HepG2 (cell line): Measurements from ENCODE around the gene EIF4EBP3. TPM values are rescaled to one million over a fixed set of nuclear protein-coding genes. Genes with fewer than 3 reads are reported as not detected.

Experiments
- ATAC-seq: fragments of 200-7000 bp; cut with Tn5 transposase; 3 replicates; pipeline ENCODE4 v1.9.1; 2020; ENCODE audit warnings: mild to moderate bottlenecking, moderate library complexity
- BruUV-seq: library from RNA; stranded (reverse); fragments of 400-500 nt; replicated peaks from 2 replicates; lab custom pipeline; 2021; lab: Mats Ljungman, UMichigan
- CTCF ChIA-PET: fragments of 300-600 bp; formaldehyde crosslinking; extraction: SDS; loops from one replicate; lab custom pipeline; 2021; ENCODE audit warnings: low total read pairs, inconsistent platforms, low intra/inter-chr PET ratio; lab: Yijun Ruan, JAX
- POLR2A ChIA-PET: fragments of 350-600 bp; sonication (Branson Sonifier 250); formaldehyde crosslinking; loops from one replicate; lab custom pipeline; 2020; ENCODE audit warnings: antibody characterized with exemption, inconsistent platforms; lab: Yijun Ruan, JAX
- DNase-seq: peaks from one replicate; pipeline ENCODE4 v3.0.0-alpha.2; 2015; ENCODE audit warnings: low spot score
- FAIRE-seq: peaks from 3 replicates; lab custom pipeline; 2011; peaks lifted over from hg19 to GRCh38; lab: Jason Lieb, UNC
- H2AFZ ChIP-seq: one replicate; pipeline ENCODE4 v1.6.1; 2011; ENCODE audit warnings: low read length, inconsistent platforms
- H3K27ac ChIP-seq: fragments of 300-600 bp; 3 replicates; pipeline ENCODE4 v1.8.0; 2011; ENCODE audit warnings: mixed run types, mild to moderate bottlenecking, mixed read lengths, low read length, inconsistent platforms; ENCODE audit not compliant: insufficient read depth; ENCODE audit errors: extremely low read length
- H3K27me3 ChIP-seq, 2 experiments: fragments of 200-600 bp in 1 of 2; 2 replicates in 1 of 2; 3 replicates in 1 of 2; pipeline versions ENCODE4 v1.6.0 to v1.8.0; 2011; ENCODE audit warnings: low read length in 2 of 2, mild to moderate bottlenecking in 2 of 2, moderate library complexity in 2 of 2, inconsistent platforms in 1 of 2; ENCODE audit not compliant: insufficient read depth in 2 of 2, control insufficient read depth in 1 of 2
- H3K36me3 ChIP-seq, 2 experiments: fragments of 200-600 bp in 1 of 2; replicated peaks in 1 of 2; 2 replicates in 1 of 2; 3 replicates in 1 of 2; pipeline versions ENCODE4 v1.5.1 to v1.8.0; 2011; ENCODE audit warnings: low read length in 2 of 2, inconsistent platforms in 1 of 2; ENCODE audit not compliant: insufficient read depth in 2 of 2, control insufficient read depth in 1 of 2
- H3K4me1 ChIP-seq: 2 replicates; pipeline ENCODE4 v1.5.1; 2012; ENCODE audit warnings: low read length, inconsistent platforms; ENCODE audit not compliant: insufficient read depth
- H3K4me2 ChIP-seq: 2 replicates; pipeline ENCODE4 v1.6.0; 2011; ENCODE audit warnings: low read depth, low read length, inconsistent platforms
- H3K4me3 ChIP-seq, 3 experiments: fragments of 200-600 bp in 1 of 3; sonication (generic), shearing (Covaris generic) in 1 of 3; replicated peaks in 1 of 3; 2 replicates each; pipeline ENCODE4 v1.5.1; 2011 to 2016; ENCODE audit warnings: low read length in 3 of 3, inconsistent platforms in 2 of 3, low read depth in 2 of 3, mild to moderate bottlenecking in 2 of 3, control low read depth in 1 of 3, mixed read lengths in 1 of 3; ENCODE audit not compliant: insufficient read depth in 1 of 3
- H3K79me2 ChIP-seq: one replicate; pipeline ENCODE4 v1.6.1; 2011; ENCODE audit warnings: low read length, inconsistent platforms; ENCODE audit not compliant: insufficient read depth
- H3K9ac ChIP-seq: 2 replicates; pipeline ENCODE4 v1.6.0; 2011; ENCODE audit warnings: mild to moderate bottlenecking, low read depth, low read length, inconsistent platforms; ENCODE audit not compliant: insufficient read depth
- H3K9me3 ChIP-seq: 2 replicates; pipeline ENCODE4 v1.5.1; 2012; ENCODE audit warnings: mild to moderate bottlenecking, low read length
- H4K20me1 ChIP-seq: 2 replicates; pipeline ENCODE4 v1.6.0; 2011; ENCODE audit warnings: inconsistent platforms, mild to moderate bottlenecking, low read length, moderate library complexity; ENCODE audit not compliant: insufficient read depth
- AFF4 ChIP-seq: sonication (generic); formaldehyde crosslinking; IDR thresholded peaks from 2 replicates; pipeline ENCODE4 v1.4.0; 2020; ENCODE audit warnings: missing genetic modification reagents
- AGO2 ChIP-seq: fragments of 200-400 bp; formaldehyde crosslinking; optimal IDR thresholded peaks from 2 replicates; pipeline ENCODE3; 2017; ENCODE audit warnings: mild to moderate bottlenecking, low read depth, low read length, moderate library complexity
- CBX1 ChIP-seq: IDR thresholded peaks from one replicate; pipeline ENCODE4 v1.6.1; 2016; ENCODE audit warnings: antibody characterized with exemption, low read depth
- CEBPG ChIP-seq: IDR thresholded peaks from 2 replicates; pipeline ENCODE4 v1.6.1; 2016
- IRF1 ChIP-seq: sonication (generic); formaldehyde crosslinking; IDR thresholded peaks from 2 replicates; pipeline ENCODE4 v1.4.0; 2020; ENCODE audit warnings: low read depth, mild to moderate bottlenecking, missing genetic modification reagents
- NAIF1 ChIP-seq: sonication (generic); formaldehyde crosslinking; IDR thresholded peaks from 2 replicates; pipeline ENCODE4 v1.5.0; 2020; ENCODE audit warnings: mild to moderate bottlenecking, missing genetic modification reagents, borderline replicate concordance
- NFKBIZ ChIP-seq: IDR thresholded peaks from 2 replicates; pipeline ENCODE4 v1.6.1; 2018; ENCODE audit warnings: missing genetic modification reagents, missing compliant biosample characterization
- NONO ChIP-seq, 2 experiments: fragments of 450-650 bp in 1 of 2; sonication (generic) in 1 of 2; formaldehyde crosslinking in 1 of 2; IDR thresholded peaks in 1 of 2; conservative IDR thresholded peaks in 1 of 2; 2 replicates each; pipeline versions ENCODE4 v1.6.1 to v1.8.0; 2017 to 2022; ENCODE audit warnings: mild to moderate bottlenecking in 1 of 2, missing genetic modification reagents in 1 of 2, moderate library complexity in 1 of 2
- POLR2AphosphoS5 ChIP-seq: IDR thresholded peaks from 2 replicates; pipeline ENCODE4 v1.6.1; 2012; ENCODE audit warnings: low read depth, low read length
- RAD51 ChIP-seq: fragments of 450-650 bp; IDR thresholded peaks from 2 replicates; pipeline ENCODE4 v1.6.1; 2016; ENCODE audit warnings: borderline replicate concordance
- RXRB ChIP-seq: IDR thresholded peaks from 2 replicates; pipeline ENCODE4 v1.6.1; 2016; ENCODE audit warnings: borderline replicate concordance, missing genetic modification reagents, missing compliant biosample characterization
- TBX2 ChIP-seq: sonication (generic); formaldehyde crosslinking; IDR thresholded peaks from 2 replicates; pipeline ENCODE4 v1.5.0; 2020; ENCODE audit warnings: missing genetic modification reagents, mild to moderate bottlenecking, borderline replicate concordance
- YEATS4 ChIP-seq: sonication (generic); formaldehyde crosslinking; IDR thresholded peaks from 2 replicates; pipeline ENCODE4 v1.4.0; 2020; ENCODE audit warnings: missing genetic modification reagents, borderline replicate concordance
- ZFP36L1 ChIP-seq: sonication (generic); formaldehyde crosslinking; IDR thresholded peaks from 2 replicates; pipeline ENCODE4 v1.8.0; 2022; ENCODE audit warnings: mild to moderate bottlenecking, missing genetic modification reagents, moderate library complexity
- ZMAT3 ChIP-seq: sonication (generic); formaldehyde crosslinking; conservative IDR thresholded peaks from 2 replicates; pipeline ENCODE4 v1.7.0; 2021; ENCODE audit warnings: missing genetic modification reagents
- ZNF230 ChIP-seq: sonication (generic); formaldehyde crosslinking; IDR thresholded peaks from 2 replicates; pipeline ENCODE4 v1.4.0; 2020; ENCODE audit warnings: mild to moderate bottlenecking, missing genetic modification reagents
- ZNF33A ChIP-seq: sonication (generic); formaldehyde crosslinking; IDR thresholded peaks from 2 replicates; pipeline ENCODE4 v1.5.1; 2020; ENCODE audit warnings: missing genetic modification reagents, mild to moderate bottlenecking, moderate library complexity, borderline replicate concordance
- ZNF607 ChIP-seq: sonication (generic); formaldehyde crosslinking; IDR thresholded peaks from 2 replicates; pipeline ENCODE4 v1.5.1; 2020; ENCODE audit warnings: missing genetic modification reagents, mild to moderate bottlenecking, borderline replicate concordance
- ZNF747 ChIP-seq: sonication (generic); formaldehyde crosslinking; IDR thresholded peaks from 2 replicates; pipeline ENCODE4 v1.8.1; 2023; ENCODE audit warnings: missing genetic modification reagents, mild to moderate bottlenecking, borderline replicate concordance
- WGBS: methylation state at CpG from one replicate; pipeline ENCODE4 v1.1.6; 2017; ENCODE audit warnings: low lambda C conversion rate; 5-methylcytosine and 5-hydroxymethylcytosine counted together
- in situ Hi-C: cut with HindIII; loops from 2 replicates; pipeline ENCODE4 v1.10.0; 2017; ENCODE audit warnings: low pct_unique_long_range_greater_than_20kb; ENCODE audit not compliant: extremely low pct_ligation_motif_present
- intact Hi-C: fragments of 100-400 bp; cut with micrococcal nuclease; formaldehyde crosslinking; loops from one replicate; pipeline ENCODE4 v1.10.0; 2022; ENCODE audit not compliant: unreplicated experiment
- polyA plus RNA-seq, 8 experiments: library from polyadenylated mRNA; depleted of rRNA in 3 of 8; stranded (reverse) in 7 of 8; unstranded in 1 of 8; fragments of >200 nt; fragmentation: Illumina TruSeq in 4 of 8; extraction: Trizol in 4 of 8; gene quantifications; 2 replicates each; pipeline versions ENCODE4 v1.2.1 to v1.2.3, GENCODE V29; 2011 to 2016; ENCODE audit warnings: low read depth in 4 of 8, missing spikeins in 1 of 8, mixed read lengths in 1 of 8; ENCODE audit not compliant: insufficient read depth in 1 of 8
- total RNA-seq, 5 experiments: library from RNA; depleted of rRNA; stranded (reverse); fragments of >200 nt; fragmentation: Illumina TruSeq; extraction: Trizol; gene quantifications; 2 replicates each; pipeline ENCODE4 v1.2.3, GENCODE V29; 2016; ENCODE audit warnings: low read depth in 1 of 5

Gene EIF4EBP3
- total and polyA plus RNA-seq, 2 of the 13 experiments (the other 11 are each of a cell fraction or from before 2014, with no cell fraction given), result 0.61 to 1.7 TPM

GRCh38 chr5:140557136-140557805 is 9.8 kb downstream of the EIF4EBP3 start, which contains the start of gene SRA1 (continued):
- TF ChIP-seq ZNF607 (CRISPR knock-in tag) (peak; percentile 91), ZFP36L1 (CRISPR knock-in tag) (no peak), TBX2 (peak; percentile 66; the same call in 1 of the 2 replicates), YEATS4 (peak; percentile 91; the same call in 1 of the 2 replicates), NAIF1 (CRISPR knock-in tag) (peak; percentile 66; the same call in 1 of the 2 replicates), ZNF33A (CRISPR knock-in tag) (no peak)

- ChIA-PET CTCF (no interaction called here), POLR2A (interaction anchor here (1.0 to 3.3 kb wide), 14 partner anchors 9 to 168 kb away, joined by 3 to 70 read pairs (median 7); partner anchors contain the start of genes EIF4EBP3, HARS1, HARS2 and IK)
- DNase-seq, result no peak
- H4K20me1 ChIP-seq, result no peaks in the 10 kb centered on the region; the same call in 1 of the 2 replicates
- H3K4me1 ChIP-seq, result peaks cover 37% of the 10 kb centered on the region
- 68% methylated on average over 3 of the region's 3 CpGs for WGBS
- peaks cover 0 to 2% of the 10 kb centered on the region in 2 experiments; a peak in 2 of 5 replicates for H3K36me3 ChIP-seq
- peak overlapping the region; percentile 97 for H3K4me2 ChIP-seq
- no peak for FAIRE-seq
- in situ Hi-C loops, result no loop called here
- ATAC-seq, result no peak
- H3K9ac ChIP-seq, result peak overlapping the region; percentile 85
- H2AFZ ChIP-seq, result no peak overlapping the region
- peak overlapping the region; percentile 80 to 96 (median 84) for H3K4me3 ChIP-seq
- no TSS peak for BruUV-seq
- peak overlapping the region; percentile 55 for H3K27ac ChIP-seq
- H3K27me3 ChIP-seq, result no peaks in the 10 kb centered on the region
- H3K9me3 ChIP-seq, result no peaks in the 10 kb centered on the region
- intact Hi-C loops, result loop anchor here (5.0 kb wide), 1 partner anchor 159 kb away; no protein-coding TSS in a partner anchor
- H3K79me2 ChIP-seq, result peaks cover 36% of the 10 kb centered on the region
- TF ChIP-seq IRF1 (CRISPR knock-in tag) (0 out of 2 replicates have a peak, but pooled peaks have one; percentile 59), ZNF33A (CRISPR knock-in tag) (no peak), AGO2 (no peak), ZNF747 (no peak), NONO (IDR thresholded peaks at IDR 0.05) (no peak), NONO (CRISPR knock-in tag; conservative IDR thresholded peaks at IDR 0.05) (no peak), CBX1 (no peak), CEBPG (no peak), RAD51 (no peak), RXRB (CRISPR knock-in tag) (no peak), POLR2AphosphoS5 (no peak), NFKBIZ (CRISPR knock-in tag) (no peak), ZNF230 (CRISPR knock-in tag) (0 out of 2 replicates have a peak, but pooled peaks have one; percentile 10), AFF4 (no peak), ZMAT3 (no peak)
Measured at GRCh38 chr5:140557965-140558364, 10.5 kb downstream of the EIF4EBP3 start.
